Chondrocyte (in vitro differentiated cells): ENCODE data around the gene DENND1C. TPM values are rescaled to one million over a fixed set of nuclear protein-coding genes. Genes with fewer than 3 reads are reported as not detected.

Source experiments
- DNase-seq: peaks from one replicate; pipeline ENCODE4 v3.0.0; 2021; ENCODE audit warnings: mixed read lengths, low spot score
- H3K27ac Mint-ChIP-seq: one replicate; pipeline ENCODE4 v1.8.0; 2021; ENCODE audit warnings: mild to moderate bottlenecking, moderate library complexity, mixed read lengths; ENCODE audit not compliant: unreplicated experiment
- H3K27me3 Mint-ChIP-seq: 2 replicates; pipeline ENCODE4 v1.8.0; 2021; ENCODE audit warnings: low read depth, mixed read lengths
- H3K36me3 Mint-ChIP-seq: 2 replicates; pipeline ENCODE4 v1.8.0; 2021; ENCODE audit warnings: low read depth, mixed read lengths
- H3K4me1 Mint-ChIP-seq: 2 replicates; pipeline ENCODE4 v1.8.0; 2021; ENCODE audit warnings: low read depth, mild to moderate bottlenecking, mixed read lengths
- H3K4me3 Mint-ChIP-seq: one replicate; pipeline ENCODE4 v1.8.0; 2021; ENCODE audit warnings: mild to moderate bottlenecking, moderate library complexity, mixed read lengths; ENCODE audit not compliant: unreplicated experiment
- H3K9me3 Mint-ChIP-seq: 2 replicates; pipeline ENCODE4 v1.8.0; 2021; ENCODE audit warnings: low read depth, mixed read lengths
- total RNA-seq: library from RNA; stranded (reverse); gene quantifications from 3 replicates; pipeline ENCODE4 v1.2.1, GENCODE V29; 2021
- TF ChIP-seq, protein P1 (sequence below): fragments of 200-600 bp; sonication (generic); IDR thresholded peaks from 2 replicates; pipeline ENCODE4 v1.5.0; 2021; ENCODE audit warnings: antibody characterized with exemption, mild to moderate bottlenecking, moderate library complexity

Gene DENND1C
- total RNA-seq, 1 donor from 2014 or later, result not detected

- TF ChIP-seq, protein P1, sequence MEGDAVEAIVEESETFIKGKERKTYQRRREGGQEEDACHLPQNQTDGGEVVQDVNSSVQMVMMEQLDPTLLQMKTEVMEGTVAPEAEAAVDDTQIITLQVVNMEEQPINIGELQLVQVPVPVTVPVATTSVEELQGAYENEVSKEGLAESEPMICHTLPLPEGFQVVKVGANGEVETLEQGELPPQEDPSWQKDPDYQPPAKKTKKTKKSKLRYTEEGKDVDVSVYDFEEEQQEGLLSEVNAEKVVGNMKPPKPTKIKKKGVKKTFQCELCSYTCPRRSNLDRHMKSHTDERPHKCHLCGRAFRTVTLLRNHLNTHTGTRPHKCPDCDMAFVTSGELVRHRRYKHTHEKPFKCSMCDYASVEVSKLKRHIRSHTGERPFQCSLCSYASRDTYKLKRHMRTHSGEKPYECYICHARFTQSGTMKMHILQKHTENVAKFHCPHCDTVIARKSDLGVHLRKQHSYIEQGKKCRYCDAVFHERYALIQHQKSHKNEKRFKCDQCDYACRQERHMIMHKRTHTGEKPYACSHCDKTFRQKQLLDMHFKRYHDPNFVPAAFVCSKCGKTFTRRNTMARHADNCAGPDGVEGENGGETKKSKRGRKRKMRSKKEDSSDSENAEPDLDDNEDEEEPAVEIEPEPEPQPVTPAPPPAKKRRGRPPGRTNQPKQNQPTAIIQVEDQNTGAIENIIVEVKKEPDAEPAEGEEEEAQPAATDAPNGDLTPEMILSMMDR, result no peak
- H3K4me3 Mint-ChIP-seq, result no peak overlapping the region
- H3K9me3 Mint-ChIP-seq, result no peaks in the 10 kb centered on the region
- no peak for DNase-seq
- H3K4me1 Mint-ChIP-seq, result peaks cover 31% of the 10 kb centered on the region
- H3K27me3 Mint-ChIP-seq, result peaks cover 7% of the 10 kb centered on the region
- no peaks in the 10 kb centered on the region for H3K36me3 Mint-ChIP-seq
- H3K27ac Mint-ChIP-seq, result no peak overlapping the region
Measured at GRCh38 chr19:6528544-6529121, 47.0 kb upstream of the DENND1C start.

- Mint-ChIP-seq H3K36me3 (no peaks in the 10 kb centered on the region), H3K27ac (no peak overlapping the region), H3K4me1 (peaks cover 31% of the 10 kb centered on the region), H3K27me3 (peaks cover 7% of the 10 kb centered on the region), H3K9me3 (no peaks in the 10 kb centered on the region), H3K4me3 (no peak overlapping the region)
- TF ChIP-seq, protein P1, result no peak
- DNase-seq, result no peak
Measured at GRCh38 chr19:6527893-6528543, 46.4 kb upstream of the DENND1C start.

DNA sequence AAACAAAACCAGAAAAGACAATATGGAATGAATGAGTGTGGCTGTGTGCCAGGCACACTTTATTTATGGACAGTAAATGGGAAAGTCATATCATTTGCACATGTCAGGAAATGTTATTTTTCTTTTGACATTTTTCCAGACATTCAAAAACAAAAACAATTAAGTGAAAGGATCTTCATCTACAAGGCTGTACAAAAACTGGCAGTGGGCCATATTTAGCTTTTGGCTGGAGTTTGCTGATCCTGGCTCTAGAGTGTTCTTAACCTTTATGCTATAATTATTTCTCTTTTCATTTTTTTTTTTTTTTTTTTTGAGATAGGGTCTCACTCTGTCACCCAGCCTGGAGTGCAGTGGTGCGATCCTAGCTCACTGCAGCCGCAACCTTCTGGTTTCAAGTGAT lies 42.7 kb upstream of the DENND1C start:
- DNase-seq, result no peak
- H3K27me3 Mint-ChIP-seq, result no peaks in the 10 kb centered on the region
- H3K27ac Mint-ChIP-seq, result no peak overlapping the region
- H3K4me1 Mint-ChIP-seq, result peaks cover 3% of the 10 kb centered on the region
- H3K9me3 Mint-ChIP-seq, result no peaks in the 10 kb centered on the region
- no peaks in the 10 kb centered on the region for H3K36me3 Mint-ChIP-seq
- H3K4me3 Mint-ChIP-seq, result no peak overlapping the region
- TF ChIP-seq, protein P1, result no peak

DNA sequence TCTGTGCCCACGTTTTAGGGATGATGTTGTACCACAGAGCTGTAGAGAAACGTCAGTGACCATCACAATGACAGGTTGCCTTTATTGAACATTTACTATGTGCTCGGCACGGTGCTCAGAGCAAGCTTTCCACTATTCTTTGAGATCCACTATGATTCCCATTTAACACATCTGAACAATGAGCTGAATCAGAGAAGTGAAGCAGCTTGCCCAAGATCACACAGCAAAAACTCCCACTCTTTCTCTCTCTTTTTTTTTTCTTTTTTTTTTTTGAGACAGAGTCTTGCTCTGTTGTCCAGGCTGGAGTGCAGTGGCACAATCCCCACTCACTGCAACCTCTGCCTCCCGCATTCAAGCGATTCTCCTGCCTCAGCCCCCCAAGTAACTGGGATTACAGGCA lies 41.1 kb upstream of the DENND1C start:
- no peaks in the 10 kb centered on the region for H3K27me3 Mint-ChIP-seq
- no peaks in the 10 kb centered on the region for H3K36me3 Mint-ChIP-seq
- no peak overlapping the region for H3K27ac Mint-ChIP-seq
- TF ChIP-seq, protein P1, result no peak
- no peak for DNase-seq
- no peaks in the 10 kb centered on the region for H3K9me3 Mint-ChIP-seq
- peaks cover 13% of the 10 kb centered on the region for H3K4me1 Mint-ChIP-seq
- no peak overlapping the region for H3K4me3 Mint-ChIP-seq

DNA sequence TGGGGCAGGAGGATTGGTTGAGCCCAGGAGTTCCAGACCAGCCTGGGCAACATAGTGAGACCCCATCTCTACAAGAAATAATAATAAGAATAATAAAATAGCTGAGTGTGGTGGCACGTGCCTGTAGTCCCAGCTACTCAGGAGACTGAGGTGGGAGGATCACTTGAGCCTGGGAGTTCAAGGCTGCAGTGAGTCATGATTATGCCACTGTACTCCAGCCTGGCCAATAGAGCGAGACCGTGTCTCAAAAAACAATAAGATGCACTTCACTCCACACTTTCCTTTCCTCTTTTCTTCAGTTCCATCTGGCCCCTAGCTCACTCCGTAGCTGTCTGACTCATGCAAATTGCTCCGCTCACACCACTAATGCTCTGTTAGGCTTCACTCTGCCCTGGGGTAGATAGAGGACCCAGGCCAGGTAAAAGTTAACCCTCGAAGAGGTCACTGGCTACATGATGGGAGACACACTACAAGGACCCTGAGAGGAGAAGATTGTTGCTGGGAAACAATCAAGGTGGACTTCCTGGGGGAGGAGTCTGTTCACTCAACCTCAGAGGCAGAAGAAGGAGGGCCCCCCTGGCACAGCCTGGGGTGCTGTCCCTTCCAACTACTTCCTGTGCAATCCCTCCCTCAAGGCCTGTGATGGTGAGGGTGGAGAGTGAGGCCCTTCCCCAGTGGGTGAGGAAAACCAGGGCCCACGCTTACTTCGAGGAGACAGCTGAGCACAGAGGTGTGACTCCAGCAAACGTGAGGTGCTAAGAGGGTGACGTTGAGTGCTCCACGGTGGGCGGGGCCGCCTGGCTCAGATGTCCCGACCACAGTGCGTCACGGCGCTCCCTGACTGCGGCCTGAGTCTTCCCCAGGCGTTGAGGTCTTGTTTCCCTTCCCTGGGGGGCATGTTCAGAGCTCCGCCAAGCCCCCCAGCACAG lies 40.4 kb upstream of the DENND1C start:
- TF ChIP-seq, protein P1, result no peak
- H3K27me3 Mint-ChIP-seq, result no peaks in the 10 kb centered on the region
- H3K4me1 Mint-ChIP-seq, result peaks cover 18% of the 10 kb centered on the region
- H3K27ac Mint-ChIP-seq, result no peak overlapping the region
- no peak overlapping the region for H3K4me3 Mint-ChIP-seq
- H3K9me3 Mint-ChIP-seq, result no peaks in the 10 kb centered on the region
- no peak for DNase-seq
- H3K36me3 Mint-ChIP-seq, result no peaks in the 10 kb centered on the region
